ENCODE data around the gene PHEX.

PHEX gene

DNA sequence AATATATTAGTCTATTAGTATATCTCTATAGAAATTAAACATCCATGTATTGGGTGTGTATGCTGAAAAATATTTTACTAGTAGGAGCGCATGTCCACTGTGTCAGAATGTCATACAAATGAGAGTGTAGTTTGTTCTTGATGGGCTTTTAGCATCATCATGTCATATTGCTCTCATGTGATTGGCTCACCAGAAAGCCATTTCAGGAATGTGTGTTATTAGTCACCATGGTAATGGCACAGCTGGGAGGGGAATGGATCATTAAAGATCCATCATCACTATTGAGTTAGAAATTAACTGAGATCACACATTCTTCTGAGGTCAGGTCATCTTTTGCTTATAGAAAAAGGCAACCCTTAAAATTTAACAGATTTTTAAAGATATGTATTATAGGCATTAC, 77.3 kb downstream of the PHEX start:
- no peak for DNase-seq

DNA sequence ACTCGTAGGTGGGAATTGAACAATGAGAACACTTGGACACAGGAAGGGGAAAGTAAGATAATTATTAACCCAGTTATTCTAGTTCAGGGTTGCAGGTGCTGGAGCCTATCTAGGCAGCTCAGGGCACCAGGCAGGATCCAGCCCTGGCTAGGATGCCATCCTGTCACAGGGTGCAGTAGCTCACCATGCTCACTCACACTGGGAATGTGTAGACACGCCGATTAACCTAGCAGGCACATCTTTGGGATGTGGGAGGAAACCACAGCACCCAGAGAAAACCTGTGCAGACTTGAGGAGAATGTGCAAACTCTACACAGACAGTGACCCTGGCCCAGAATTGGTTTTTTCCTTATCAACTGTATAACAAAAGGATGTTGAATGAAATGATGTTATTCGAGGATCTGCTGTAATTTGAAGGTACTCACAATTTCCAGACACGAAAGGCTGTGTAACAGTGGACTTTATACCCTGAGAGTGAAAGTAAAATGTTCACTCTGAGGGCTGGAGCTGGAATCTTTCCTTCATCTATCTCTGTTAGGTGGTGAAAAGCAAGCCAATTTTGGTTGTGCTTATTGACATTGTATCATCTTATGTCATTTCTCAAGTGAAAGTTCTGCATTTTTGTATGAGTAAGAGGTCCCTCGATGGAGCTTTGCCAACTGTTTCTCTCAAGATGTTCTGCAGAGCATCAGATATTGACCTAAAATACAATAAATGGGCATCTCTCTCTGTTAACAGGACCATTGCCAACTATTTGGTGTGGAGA, 78.8 kb downstream of the PHEX start:
- no peak for DNase-seq

DNA sequence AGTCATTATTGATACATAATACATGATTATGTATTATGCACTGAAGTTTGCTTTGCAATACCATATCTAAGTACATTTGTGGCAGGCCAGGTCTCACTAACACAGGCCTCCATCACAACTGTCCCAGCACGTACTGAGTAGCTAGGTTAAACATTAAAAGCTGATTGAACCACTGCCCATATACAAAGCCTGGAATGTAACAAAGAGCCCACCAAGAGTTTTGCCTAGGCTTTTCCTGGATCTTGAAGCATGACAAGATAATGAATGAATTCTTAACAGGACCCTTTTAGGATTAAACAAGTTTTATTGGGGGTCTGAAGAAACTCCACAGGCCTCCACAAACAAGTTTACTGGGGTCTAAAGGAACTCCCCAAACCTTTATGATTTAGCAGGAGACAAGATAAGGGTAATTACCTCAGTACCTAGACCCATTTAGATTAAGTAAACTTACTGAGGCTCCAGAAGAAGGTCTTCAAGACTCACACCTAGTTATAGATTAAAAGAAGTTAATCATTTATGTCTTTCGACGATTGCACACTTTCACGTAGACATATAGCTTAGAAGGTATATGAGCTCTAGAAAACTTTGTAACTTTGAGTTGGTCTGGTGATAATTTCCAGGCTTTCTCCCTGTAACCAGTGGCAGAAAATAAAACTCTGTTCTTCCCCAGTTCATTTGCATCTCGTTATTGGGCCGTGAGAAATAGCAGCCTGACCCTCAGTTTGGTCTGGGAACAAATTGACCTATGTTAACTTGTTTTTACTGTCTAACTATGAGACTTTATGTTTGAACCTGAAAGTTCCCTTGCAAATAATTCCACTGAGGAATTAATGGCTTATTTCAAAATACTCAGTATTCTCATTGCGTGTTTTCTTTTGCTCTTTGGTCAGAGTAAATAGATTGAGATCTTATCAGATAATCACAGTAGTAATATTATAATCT, 84.8 kb downstream of the PHEX start:
- no peak for DNase-seq

DNA sequence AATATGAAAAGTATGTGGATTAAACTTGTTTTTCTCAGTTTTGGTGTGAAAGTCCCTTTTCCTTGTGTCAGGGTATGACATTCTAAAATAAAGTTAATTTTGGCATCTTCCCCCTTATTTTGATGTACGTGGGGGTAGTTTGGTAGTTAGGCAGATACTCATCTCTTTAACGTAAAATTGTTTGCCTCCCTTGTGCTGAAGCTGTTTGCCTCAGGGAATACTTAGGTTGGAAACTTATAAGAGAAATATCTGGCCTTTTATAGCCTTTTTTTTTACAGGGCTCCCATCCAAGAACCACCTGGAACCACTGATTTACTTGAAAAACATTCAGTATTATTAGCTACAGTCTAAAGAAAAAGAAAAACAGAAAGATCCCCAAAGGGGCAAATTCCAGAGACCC, 85.5 kb downstream of the PHEX start:
- no peak for DNase-seq

DNA sequence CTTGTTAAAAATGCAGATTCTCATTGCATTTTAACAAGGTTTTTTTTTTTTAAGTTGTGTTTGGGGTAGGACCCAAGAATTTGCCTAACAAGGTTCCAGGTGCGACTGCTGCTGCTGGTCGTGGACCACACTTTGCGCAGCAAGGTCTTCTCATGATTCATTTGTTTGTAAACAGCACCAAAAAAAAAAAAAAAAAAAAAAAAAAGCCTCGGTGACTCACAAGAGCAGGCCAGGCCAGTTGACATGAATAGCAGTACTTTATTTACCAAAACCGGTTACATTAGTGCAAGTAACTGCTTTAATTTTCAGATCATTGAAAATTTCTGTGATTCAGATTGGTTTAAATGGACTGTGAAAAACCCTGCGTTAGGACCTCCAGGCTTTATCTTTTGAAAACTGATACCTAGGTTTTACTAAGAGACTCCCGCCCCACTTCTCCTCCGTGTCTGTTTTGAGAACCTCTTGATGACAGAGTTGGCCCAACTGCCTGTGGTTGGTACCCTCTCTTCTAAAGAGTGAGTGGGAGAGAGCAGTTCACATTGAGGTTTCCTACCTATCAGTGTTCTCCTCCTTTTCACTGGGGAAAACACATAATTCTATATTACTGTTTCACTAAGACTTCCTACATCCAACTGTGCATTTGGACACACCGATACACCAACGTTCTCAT, 86.2 kb downstream of the PHEX start:
- no peak for DNase-seq

DNA sequence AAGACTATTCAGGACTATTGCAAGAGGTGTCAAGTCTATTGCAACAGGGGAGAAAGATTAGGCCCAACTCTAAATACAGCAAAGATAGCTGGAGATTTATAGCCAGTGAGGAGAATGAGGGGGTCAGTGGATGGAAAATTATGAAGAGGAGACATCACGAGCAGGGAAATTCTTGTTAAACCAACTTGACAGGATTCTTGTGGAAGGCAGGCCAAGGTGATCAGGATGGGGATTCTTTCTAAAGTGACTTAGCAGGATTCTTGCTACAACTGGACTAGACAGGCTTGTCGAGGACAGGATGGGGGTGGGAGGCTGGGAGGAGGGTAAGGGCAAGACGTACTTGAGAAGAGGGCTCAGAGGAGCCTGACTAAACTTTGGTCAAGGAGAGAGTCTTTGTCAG, 89.0 kb downstream of the PHEX start:
- no peak for DNase-seq

DNA sequence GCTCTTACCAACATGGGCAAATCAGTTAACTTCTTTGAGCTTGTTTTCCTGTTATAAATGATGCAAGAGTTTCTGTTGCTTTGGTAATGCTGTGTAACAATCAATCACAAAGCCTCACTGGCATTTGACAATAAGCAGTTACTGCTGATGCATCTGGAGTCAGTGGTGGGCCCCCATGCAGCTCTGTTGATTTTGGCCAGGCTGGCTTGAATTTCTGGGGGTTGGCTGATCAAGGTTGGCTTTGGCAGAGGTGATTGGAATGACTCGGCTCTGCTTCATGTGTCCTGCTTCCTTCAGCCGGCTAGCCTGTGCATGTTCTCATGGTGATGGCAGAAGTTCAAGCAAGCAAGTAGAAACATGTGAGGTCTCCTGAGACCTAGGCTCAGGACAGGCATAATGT, 90.4 kb downstream of the PHEX start:
- no peak for DNase-seq

DNA sequence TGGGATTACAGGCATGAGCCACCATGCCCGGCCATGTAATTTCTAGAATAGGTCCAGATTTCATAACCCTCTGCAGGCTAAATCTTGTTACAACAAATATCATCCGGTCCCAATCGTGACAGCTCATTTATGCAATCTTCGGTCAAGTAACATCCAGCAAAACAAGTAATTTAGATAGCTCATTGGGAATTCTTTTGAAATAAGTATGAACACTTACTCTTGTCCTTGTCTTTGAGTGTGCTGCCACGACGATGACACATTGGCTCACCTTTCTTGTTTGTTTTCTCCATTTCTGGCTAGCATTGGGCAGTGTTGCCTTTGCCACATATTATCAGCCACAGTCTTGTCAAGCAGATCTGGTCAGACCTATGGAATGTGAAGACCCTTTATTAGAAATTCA, 92.0 kb downstream of the PHEX start:
- DNase-seq = no peak

DNA sequence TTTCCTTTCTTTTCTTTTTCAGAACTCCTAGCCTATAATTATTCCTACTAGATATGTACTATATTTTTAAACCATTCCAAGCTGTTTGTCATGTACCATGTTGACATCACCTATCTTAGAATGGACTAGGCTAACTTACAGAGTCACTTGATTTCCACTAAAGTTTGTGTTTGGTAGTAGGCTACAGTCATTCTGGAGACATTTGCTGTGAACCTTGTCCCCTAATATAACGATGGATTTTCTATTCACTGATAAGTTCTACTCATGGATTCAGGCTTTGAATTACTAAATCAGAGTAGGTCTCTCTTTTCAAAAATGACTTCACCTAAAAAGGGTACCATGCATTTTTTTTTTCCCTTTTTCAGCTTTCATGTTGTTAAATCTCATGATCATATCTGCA, 93.4 kb downstream of the PHEX start:
- no peak for DNase-seq

DNA sequence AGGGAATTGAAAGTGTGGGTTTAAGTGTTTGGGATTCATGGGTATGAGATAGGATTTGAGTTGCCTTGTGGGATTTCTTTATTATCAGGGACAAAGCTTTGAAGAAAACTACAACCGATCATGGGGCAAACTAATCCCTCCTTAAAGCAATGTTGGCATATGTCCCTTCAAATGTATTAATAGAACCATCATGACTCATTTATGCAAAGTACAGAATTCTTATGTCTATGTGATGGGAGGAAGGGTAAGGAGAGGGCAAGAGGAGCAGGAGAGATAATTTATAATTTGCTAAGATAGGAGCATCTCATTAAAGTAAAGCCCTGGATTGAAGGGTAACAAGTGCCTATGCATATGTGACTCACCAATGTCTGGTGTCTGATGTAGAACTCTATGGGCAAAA, 94.2 kb downstream of the PHEX start:
- DNase-seq = no peak

DNA sequence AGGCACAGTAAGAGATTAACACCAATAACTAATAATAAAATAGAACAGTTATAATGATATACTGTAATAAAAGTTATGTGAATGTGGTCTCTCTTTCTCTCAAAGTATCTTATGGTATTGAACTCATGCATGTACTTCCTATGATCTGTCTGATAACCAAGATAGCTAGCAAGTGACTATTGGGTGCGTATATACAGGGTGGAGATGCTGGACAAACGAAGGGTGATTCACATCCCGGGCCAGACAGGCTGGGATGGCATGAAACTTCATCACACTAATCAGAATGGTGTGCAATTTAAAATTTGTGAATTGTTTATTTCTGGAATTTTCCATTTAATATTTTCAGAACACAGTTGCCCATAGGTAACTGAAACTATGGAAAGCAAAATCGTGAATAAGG, 96.8 kb downstream of the PHEX start:
- no peak for DNase-seq

DNA sequence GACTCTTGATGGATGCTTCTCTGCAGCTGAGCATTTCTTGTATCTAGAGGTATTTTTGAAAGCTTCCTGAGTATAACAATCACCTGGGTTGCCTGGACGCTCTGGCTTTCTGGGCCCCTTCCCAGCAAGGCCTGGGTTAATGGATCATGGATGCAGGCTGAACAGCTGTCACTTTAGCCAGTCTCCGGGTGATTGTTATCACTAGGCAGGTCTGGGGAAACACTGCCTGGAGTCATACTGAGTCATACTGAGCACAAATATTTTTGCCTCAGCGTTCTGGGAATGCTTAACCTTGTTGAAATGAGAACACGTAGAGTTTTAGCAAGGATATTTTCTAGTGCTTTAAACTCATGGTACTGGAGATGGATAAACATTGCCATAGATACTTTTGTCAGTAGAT, 102.6 kb downstream of the PHEX start:
- DNase-seq = no peak

DNA sequence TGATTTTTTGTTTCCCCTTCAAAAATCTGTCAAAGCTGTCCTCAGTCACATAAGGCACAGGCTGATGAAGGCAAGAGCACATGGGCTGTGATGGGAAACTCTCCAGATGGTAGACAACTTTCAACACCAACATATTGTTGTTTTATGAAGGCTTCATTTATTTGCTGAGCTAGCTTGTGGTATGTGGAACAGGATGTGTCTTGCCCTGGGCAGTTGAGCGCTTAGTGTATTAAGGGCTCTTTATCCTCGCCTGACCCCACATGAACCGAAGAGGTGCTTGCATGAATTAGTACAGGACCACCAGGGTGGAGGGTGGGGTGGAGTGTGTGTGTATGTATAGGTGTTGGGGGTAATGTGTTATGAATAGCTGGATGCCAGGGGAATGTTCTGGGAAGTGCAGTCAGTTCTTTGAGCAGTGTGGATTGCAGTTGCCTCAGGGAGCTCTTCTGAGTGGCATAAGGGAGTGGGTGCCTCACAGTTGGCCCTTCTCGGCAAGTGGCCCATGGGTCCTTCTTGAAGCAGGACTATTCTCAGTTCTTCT, 103.1 kb downstream of the PHEX start:
- no peak for DNase-seq

DNA sequence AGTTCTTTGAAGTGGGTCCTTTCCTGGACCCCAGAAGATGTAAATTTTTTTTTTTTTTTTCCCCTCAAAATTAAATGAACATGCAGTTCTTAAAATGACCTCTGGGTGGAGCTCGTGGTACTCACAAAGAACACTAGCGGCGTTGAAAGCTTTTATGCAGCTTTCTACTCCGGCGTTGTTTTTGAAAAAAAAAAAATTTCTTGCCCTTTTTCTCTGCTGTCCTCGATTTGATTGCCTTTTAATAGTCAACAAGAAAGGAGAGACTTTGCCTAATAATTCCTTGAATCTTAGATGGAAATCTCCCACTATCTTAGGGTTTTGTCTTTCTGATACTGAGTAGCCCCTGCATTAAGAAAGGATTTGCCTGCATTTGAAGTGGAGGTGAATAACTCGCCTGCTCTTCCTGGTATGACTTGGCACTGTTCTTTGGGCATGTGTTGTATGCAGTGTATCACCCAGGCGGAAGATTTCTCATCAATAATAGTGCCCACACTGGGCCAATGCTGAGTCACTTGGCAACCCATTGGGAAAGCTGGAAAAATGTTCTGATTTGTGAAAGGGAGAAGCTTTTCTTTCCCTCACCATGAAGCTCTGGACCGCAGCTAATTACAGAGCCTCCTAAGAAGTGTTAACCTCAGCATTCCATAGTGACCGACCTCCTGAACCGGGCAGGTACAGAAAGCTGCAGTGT, 104.0 kb downstream of the PHEX start:
- DNase-seq = no peak

DNA sequence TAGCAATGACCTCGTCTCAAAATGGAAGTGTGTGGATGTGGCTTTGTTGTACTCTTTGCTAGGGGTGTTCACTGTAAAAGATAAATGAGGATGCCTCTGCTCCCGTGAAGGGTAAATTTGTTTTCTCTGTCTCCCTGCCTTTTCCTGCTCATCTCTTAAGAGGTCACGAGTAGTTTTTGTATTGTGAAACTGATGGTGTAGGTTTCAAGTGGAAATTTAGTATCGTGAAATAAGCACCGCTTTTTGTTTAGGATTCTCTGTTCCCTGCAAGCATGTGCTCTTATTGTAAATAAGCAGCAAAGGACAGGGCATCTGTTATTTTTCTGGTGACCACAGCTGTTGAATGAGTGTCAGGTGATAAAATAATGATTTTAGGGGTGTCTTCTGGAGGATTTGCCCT, 104.6 kb downstream of the PHEX start:
- DNase-seq = no peak

DNA sequence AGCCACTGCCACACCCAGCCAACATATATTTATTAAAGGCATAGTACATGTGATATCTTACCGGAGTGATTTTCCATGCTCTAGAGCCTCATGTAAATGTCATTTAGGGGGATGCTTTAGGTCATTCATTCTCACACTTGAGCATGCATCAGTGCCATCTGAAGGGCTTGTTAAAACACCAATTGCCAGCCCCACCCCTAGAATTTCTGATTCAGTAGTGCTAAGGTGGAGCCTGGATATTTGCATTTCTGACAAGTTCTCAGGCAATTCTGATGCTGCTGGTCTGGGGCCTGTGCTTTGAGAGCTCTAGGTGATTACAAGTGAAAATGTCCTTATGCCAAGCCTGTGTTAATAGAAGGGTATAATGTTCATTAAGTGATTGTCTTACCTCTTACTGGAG, 107.7 kb downstream of the PHEX start:
- DNase-seq = no peak

DNA sequence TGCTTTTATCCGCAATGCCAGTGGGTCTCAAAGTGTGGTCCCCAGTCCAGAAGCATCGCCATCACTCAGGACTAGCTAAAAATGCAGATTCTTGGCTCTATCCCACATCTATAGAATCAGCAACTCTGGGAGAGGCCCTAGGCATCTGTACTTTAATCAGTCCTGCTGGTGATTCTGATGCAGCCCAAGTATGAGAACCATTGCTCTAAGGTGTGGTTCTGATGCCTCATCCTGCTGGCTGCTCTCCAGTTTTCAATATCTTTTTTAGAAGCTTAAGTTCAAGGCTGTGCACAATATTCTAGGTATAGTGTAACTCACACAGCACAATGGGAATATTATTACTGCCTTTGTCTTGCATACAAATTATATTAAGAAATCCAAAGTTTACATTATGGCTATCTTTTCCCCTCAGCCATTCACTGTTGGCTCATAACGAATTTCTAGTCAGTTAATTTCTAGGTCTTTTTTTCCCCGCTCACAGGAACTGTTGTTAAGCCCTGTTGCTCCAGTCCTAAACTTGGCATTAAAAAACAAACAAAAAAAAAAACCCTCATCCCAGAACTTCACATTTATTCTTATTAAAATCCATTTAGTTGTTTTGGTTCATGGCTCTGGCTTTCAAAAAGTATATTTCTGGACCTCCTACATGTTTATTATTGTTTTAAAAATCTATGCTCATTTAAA, 109.1 kb downstream of the PHEX start:
- no peak for DNase-seq

DNA sequence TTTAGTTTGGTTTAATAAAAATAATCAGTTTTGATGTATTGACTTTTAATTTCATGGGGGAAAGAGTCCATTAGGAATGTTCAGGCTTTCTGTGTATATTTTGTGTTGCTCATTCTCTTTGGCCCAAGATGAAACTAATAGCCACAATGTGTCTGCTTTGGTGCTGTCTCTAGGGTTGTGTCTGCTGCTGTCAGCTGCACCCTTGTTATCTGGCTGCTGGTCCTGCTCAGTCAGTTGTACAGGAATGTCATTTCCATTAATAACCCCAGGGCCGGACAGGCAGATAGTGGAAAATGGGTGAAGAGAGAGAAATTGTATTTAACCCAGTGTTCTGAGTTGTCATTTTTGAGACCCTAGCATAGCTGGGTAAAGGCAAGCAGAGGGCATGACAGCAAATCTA, 115.1 kb downstream of the PHEX start:
- DNase-seq = no peak

DNA sequence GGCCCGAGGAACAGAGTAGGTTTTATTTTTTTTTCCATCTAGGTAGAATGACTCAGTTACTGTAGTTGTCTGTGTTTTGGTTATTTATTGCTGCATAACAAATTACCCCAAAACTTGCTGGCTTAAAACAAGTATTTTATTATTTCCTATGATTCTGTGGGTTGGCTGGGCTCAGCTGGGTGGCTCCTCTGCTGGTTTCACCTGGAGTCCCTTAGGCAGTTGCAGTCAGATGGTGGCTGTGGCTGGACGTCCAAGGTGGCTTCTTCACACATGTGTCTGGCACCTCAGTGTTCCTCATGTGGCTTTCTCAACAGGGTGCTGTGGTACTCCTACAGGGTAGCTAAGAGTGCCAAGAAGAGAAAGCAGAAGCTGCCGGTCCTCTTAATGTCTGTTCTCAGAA, 115.8 kb downstream of the PHEX start:
- DNase-seq = no peak

DNA sequence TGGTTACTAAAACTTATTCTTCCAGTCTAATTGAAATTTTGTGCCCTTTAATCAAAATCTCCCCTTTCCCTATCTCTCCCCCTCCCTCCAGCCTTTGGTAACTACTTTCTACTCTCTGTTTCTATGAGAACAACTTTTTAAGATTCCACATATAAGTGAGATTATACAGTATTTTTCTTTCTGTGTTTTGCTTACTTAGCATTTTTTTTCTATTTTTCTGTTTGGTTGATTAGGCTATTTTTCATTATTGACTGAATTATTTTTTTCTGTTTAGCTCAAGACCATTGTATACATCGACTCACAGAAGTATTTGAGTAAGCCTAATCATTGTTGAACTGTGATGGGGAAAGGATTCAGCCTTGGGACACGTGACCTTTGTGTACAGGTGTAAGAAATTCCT, 116.4 kb downstream of the PHEX start:
- DNase-seq = no peak

DNA sequence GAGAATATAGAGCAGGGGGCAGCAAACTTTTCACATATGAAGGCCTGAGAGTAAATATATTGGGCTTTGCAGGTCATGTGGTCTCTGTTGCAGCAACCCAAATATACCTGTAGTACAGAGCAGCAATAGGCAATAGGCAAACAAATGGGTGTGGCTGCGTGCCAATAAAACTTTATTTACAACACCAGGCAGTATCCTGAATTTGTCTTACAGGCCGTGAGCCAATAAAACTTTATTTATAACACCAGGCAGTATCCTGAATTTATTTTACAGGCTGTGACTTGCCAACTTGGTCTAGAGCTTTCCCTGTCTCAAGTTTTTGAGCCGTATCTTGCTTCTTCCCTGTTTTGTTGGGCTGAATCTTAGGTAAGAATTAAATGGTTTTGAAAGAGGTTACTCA, 118.2 kb downstream of the PHEX start:
- DNase-seq = no peak

DNA sequence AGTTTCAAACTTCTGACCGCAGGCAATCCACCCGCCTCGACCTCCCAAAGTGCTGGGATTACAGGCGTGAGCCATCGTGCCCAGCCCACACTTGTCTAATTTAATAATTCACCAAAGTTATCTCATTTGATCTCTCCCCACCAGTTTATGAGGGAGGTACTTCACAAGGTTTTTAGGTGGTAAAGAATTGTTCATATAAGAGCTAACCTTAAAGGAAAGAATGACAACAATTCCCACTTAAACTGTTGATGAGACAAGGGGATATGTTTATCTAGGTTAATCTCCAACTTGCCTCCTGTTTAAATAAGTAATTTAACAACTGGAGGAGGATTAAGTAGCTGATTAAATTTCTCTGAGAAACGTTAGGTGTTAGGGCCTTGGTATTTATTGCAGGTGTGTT, 123.0 kb downstream of the PHEX start:
- no peak for DNase-seq

All from activated T-cell treated with anti-CD3 and anti-CD28 coated beads, Interleukin-2, amount 50 U/mL, for 48 hours (primary cell).